ENCODE results near the gene USP31. TPM values are rescaled to one million over a fixed set of nuclear protein-coding genes. Genes with fewer than 3 reads are reported as not detected.

The USP31 gene
- total RNA-seq, 4 donors from 2014 or later = 9.2 to 14.6 (median 12.4) TPM

- no peaks in the 10 kb centered on the region for H3K27me3 ChIP-seq
- no peak overlapping the region for H3K4me3 ChIP-seq
- TF ChIP-seq, protein P1, sequence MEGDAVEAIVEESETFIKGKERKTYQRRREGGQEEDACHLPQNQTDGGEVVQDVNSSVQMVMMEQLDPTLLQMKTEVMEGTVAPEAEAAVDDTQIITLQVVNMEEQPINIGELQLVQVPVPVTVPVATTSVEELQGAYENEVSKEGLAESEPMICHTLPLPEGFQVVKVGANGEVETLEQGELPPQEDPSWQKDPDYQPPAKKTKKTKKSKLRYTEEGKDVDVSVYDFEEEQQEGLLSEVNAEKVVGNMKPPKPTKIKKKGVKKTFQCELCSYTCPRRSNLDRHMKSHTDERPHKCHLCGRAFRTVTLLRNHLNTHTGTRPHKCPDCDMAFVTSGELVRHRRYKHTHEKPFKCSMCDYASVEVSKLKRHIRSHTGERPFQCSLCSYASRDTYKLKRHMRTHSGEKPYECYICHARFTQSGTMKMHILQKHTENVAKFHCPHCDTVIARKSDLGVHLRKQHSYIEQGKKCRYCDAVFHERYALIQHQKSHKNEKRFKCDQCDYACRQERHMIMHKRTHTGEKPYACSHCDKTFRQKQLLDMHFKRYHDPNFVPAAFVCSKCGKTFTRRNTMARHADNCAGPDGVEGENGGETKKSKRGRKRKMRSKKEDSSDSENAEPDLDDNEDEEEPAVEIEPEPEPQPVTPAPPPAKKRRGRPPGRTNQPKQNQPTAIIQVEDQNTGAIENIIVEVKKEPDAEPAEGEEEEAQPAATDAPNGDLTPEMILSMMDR (IDR thresholded peaks at IDR 0.05) = no peak
- TF ChIP-seq POLR2A (IDR thresholded peaks at IDR 0.05) (no peak), EP300 (IDR thresholded peaks at IDR 0.05) (no peak)
- H3K4me1 ChIP-seq = peaks cover 0 to 21% (median 4%) of the 10 kb centered on the region in 4 donors
- H3K9me3 ChIP-seq = peaks cover 0 to 10% (median 0%) of the 10 kb centered on the region in 4 donors
- DNase-seq (ENCODE audit: low spot score in 2 of 2) = no peak
- H3K36me3 ChIP-seq = peaks cover 0 to 8% (median 0%) of the 10 kb centered on the region in 3 donors
- no peak overlapping the region for H3K27ac ChIP-seq
- 94 to 96% methylated on average over 6 of the region's 6 CpGs for WGBS, 2 donors
These were observed 7.8 kb downstream of the USP31 start for GRCh38 chr16:23141500-23141899.

DNA sequence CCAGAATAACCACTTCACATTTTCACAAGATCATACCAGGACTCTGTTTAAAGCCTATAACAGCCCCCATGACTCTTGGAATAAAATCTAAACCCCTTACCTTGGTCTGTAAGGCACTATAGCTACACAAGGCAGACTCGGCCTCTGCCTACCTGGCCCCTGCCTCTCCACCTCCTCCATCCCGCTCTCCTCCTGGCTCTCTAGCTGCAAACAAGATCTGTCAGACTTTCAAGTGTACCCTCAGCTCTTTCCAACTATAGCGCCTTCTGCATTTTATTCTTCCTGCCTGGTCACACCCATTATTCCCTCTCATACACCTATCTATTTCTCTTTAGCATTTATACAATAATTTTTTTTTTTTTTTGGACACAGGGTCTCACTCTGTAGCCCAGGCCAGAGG lies 8.2 kb downstream of the USP31 start:
- Histone ChIP-seq H3K4me3 (no peak overlapping the region), H3K36me3 (peaks cover 0 to 8% (median 0%) of the 10 kb centered on the region in 3 donors), H3K4me1 (peaks cover 0 to 17% (median 4%) of the 10 kb centered on the region in 4 donors), H3K27me3 (no peaks in the 10 kb centered on the region), H3K9me3 (peaks cover 0 to 13% (median 0%) of the 10 kb centered on the region in 4 donors), H3K27ac (no peak overlapping the region)
- DNase-seq (ENCODE audit: low spot score in 2 of 2) = no peak
- no peak for TF ChIP-seq EP300 (IDR thresholded peaks at IDR 0.05)
- no peak for TF ChIP-seq POLR2A (IDR thresholded peaks at IDR 0.05)
- TF ChIP-seq, protein P1 (IDR thresholded peaks at IDR 0.05) = no peak
- 96 to 100% methylated on average over 3 of the region's 3 CpGs for WGBS, 2 donors

GRCh38 chr16:23140107-23140506 lies 9.1 kb downstream of the USP31 start:
- no peak overlapping the region for H3K27ac ChIP-seq
- TF ChIP-seq, protein P1 (IDR thresholded peaks at IDR 0.05) = no peak
- TF ChIP-seq POLR2A (IDR thresholded peaks at IDR 0.05) (no peak), EP300 (IDR thresholded peaks at IDR 0.05) (no peak)
- H3K9me3 ChIP-seq = peaks cover 0 to 19% (median 0%) of the 10 kb centered on the region in 4 donors
- H3K27me3 ChIP-seq = no peaks in the 10 kb centered on the region
- H3K4me3 ChIP-seq = no peak overlapping the region
- H3K4me1 ChIP-seq = peaks cover 0 to 15% (median 4%) of the 10 kb centered on the region in 4 donors
- no peak for DNase-seq (ENCODE audit: low spot score in 2 of 2)
- peaks cover 0 to 8% (median 0%) of the 10 kb centered on the region in 3 donors for H3K36me3 ChIP-seq
- WGBS, 2 donors = 56 to 72% methylated on average over 2 of the region's 2 CpGs

- WGBS, 2 donors = 83% methylated on average over 5 of the region's 5 CpGs
- no peak for DNase-seq (ENCODE audit: low spot score in 2 of 2)
- Histone ChIP-seq H3K27ac (no peak overlapping the region), H3K27me3 (no peaks in the 10 kb centered on the region), H3K9me3 (peaks cover 0 to 20% (median 0%) of the 10 kb centered on the region in 4 donors), H3K4me3 (no peak overlapping the region), H3K36me3 (peaks cover 0 to 8% (median 0%) of the 10 kb centered on the region in 3 donors), H3K4me1 (peaks cover 0 to 14% (median 7%) of the 10 kb centered on the region in 4 donors)
- TF ChIP-seq, protein P1 (IDR thresholded peaks at IDR 0.05) = no peak
- TF ChIP-seq POLR2A (IDR thresholded peaks at IDR 0.05) = no peak
- TF ChIP-seq EP300 (IDR thresholded peaks at IDR 0.05) = no peak
These were observed 11.4 kb downstream of the USP31 start for GRCh38 chr16:23137818-23138217.

- WGBS, 2 donors = 87 to 93% methylated on average over 2 of the region's 2 CpGs
- Histone ChIP-seq H3K36me3 (peaks cover 0 to 8% (median 0%) of the 10 kb centered on the region in 3 donors), H3K4me1 (peaks cover 0 to 14% (median 5%) of the 10 kb centered on the region in 4 donors), H3K4me3 (no peak overlapping the region), H3K27ac (no peak overlapping the region), H3K9me3 (peaks cover 0 to 20% (median 0%) of the 10 kb centered on the region in 4 donors), H3K27me3 (no peaks in the 10 kb centered on the region)
- no peak for TF ChIP-seq EP300 (IDR thresholded peaks at IDR 0.05)
- TF ChIP-seq, protein P1 (IDR thresholded peaks at IDR 0.05) = no peak
- no peak for TF ChIP-seq POLR2A (IDR thresholded peaks at IDR 0.05)
- DNase-seq (ENCODE audit: low spot score in 2 of 2) = no peak
These were observed 12.0 kb downstream of the USP31 start for GRCh38 chr16:23137256-23137655.

Measured in tibial nerve (tissue), 4 donors.